HUES48 (cell line): ENCODE data around the gene DMD.
"Not testable (repeated sequence)": the region's sequence is repeated elsewhere in the genome, so short reads cannot be mapped to it uniquely, and the experiment has no call there.

Source experiments
- H3K27ac ChIP-seq: one replicate; pipeline ENCODE4 v1.7.0; 2013; ENCODE audit warnings: low read depth, low read length, inconsistent platforms
- H3K27me3 ChIP-seq: 2 replicates; pipeline ENCODE4 v1.6.1; 2013; ENCODE audit warnings: mild to moderate bottlenecking, low read length; ENCODE audit not compliant: control insufficient read depth, insufficient read depth
- H3K36me3 ChIP-seq: 2 replicates; pipeline ENCODE4 v1.6.1; 2013; ENCODE audit warnings: low read length; ENCODE audit not compliant: control insufficient read depth, insufficient read depth
- H3K4me1 ChIP-seq: 2 replicates; pipeline ENCODE4 v1.6.1; 2013; ENCODE audit warnings: mild to moderate bottlenecking, low read length; ENCODE audit not compliant: control insufficient read depth, insufficient read depth
- H3K4me3 ChIP-seq: 2 replicates; pipeline ENCODE4 v1.5.1; 2013; ENCODE audit warnings: mild to moderate bottlenecking, low read depth, low read length
- H3K9ac ChIP-seq: 2 replicates; pipeline ENCODE4 v1.6.1; 2013; ENCODE audit warnings: mild to moderate bottlenecking, low read depth, low read length, moderate library complexity
- H3K9me3 ChIP-seq: 2 replicates; pipeline ENCODE4 v1.6.1; 2013; ENCODE audit warnings: low read length; ENCODE audit not compliant: control insufficient read depth, insufficient read depth

The DMD gene

GRCh38 chrX:31593353-31593752 is 1618.0 kb downstream of the DMD start:
- no peak overlapping the region for H3K4me3 ChIP-seq

DNA sequence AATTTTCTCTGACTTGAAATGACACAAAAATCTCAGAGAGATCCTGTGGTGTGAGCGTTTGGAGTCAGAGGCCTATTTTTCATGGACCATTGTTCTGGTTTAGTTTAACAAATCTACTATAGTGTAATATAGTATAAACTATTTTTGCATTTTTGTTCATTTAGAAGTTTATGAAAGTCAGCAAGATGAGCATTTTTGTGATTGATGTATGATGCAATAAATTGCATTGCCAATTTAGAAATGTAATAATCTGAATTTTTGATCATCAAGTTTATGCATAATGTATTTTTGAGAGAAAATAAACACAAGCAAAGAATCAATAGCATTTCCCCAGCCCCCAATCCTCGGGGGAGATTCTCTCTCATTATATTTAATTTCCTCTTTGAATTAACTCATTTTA is 1620.0 kb downstream of the DMD start:
- no peak overlapping the region for H3K27ac ChIP-seq
- H3K9me3 ChIP-seq: no peaks in the 10 kb centered on the region
- H3K4me3 ChIP-seq: no peak overlapping the region
- H3K36me3 ChIP-seq: no peaks in the 10 kb centered on the region
- H3K9ac ChIP-seq: no peak overlapping the region
- peaks cover 8% of the 10 kb centered on the region; the same call in 1 of the 2 replicates for H3K4me1 ChIP-seq
- no peaks in the 10 kb centered on the region for H3K27me3 ChIP-seq

More at GRCh38 chrX:31593353-31593752, 1618.0 kb downstream of the DMD start:
- no peak overlapping the region for H3K9ac ChIP-seq
- no peaks in the 10 kb centered on the region for H3K36me3 ChIP-seq
- no peaks in the 10 kb centered on the region for H3K9me3 ChIP-seq
- H3K4me1 ChIP-seq: peaks cover 8% of the 10 kb centered on the region; the same call in 1 of the 2 replicates
- no peak overlapping the region for H3K27ac ChIP-seq
- H3K27me3 ChIP-seq: no peaks in the 10 kb centered on the region

DNA sequence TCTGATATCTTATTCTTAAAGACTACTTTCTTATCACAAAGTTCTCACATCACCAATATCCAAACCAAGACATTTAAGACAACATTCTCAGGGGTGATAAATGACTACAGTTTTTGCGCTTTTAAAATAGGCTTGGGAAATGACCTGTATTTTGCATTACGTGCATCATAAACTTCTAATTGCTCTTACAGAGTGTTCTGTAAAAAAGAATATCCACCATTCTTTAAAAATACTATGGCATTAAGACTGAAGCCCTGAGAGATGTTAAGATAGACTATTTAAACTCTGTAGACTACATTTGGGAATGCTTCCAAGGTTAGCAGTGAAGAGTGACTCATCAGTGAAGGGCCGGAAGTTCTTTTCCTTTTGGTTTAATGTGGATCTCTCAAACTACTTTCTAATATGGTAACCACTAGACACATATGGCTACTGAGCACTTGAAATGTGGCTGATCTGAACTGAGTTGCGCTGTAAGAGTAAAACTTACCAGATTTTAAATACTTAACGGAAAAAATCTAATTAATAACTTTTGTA is 1620.7 kb downstream of the DMD start:
- Histone ChIP-seq H3K27ac (no peak overlapping the region), H3K4me1 (peaks cover 9% of the 10 kb centered on the region; the same call in 1 of the 2 replicates), H3K27me3 (no peaks in the 10 kb centered on the region), H3K4me3 (no peak overlapping the region), H3K9me3 (no peaks in the 10 kb centered on the region), H3K36me3 (no peaks in the 10 kb centered on the region), H3K9ac (no peak overlapping the region)

GRCh38 chrX:31589503-31589902 is 1621.8 kb downstream of the DMD start:
- no peaks in the 10 kb centered on the region for H3K36me3 ChIP-seq
- no peaks in the 10 kb centered on the region for H3K9me3 ChIP-seq
- no peak overlapping the region for H3K4me3 ChIP-seq
- H3K4me1 ChIP-seq: peaks cover 12% of the 10 kb centered on the region; the same call in 1 of the 2 replicates
- H3K9ac ChIP-seq: no peak overlapping the region
- H3K27me3 ChIP-seq: no peaks in the 10 kb centered on the region
- H3K27ac ChIP-seq: no peak overlapping the region

- Histone ChIP-seq H3K4me1 (peaks cover 12% of the 10 kb centered on the region; the same call in 1 of the 2 replicates), H3K4me3 (no peak overlapping the region), H3K27ac (no peak overlapping the region), H3K36me3 (no peaks in the 10 kb centered on the region), H3K9ac (no peak overlapping the region), H3K9me3 (no peaks in the 10 kb centered on the region), H3K27me3 (no peaks in the 10 kb centered on the region)
These were observed 1623.0 kb downstream of the DMD start for GRCh38 chrX:31588355-31588754.

DNA sequence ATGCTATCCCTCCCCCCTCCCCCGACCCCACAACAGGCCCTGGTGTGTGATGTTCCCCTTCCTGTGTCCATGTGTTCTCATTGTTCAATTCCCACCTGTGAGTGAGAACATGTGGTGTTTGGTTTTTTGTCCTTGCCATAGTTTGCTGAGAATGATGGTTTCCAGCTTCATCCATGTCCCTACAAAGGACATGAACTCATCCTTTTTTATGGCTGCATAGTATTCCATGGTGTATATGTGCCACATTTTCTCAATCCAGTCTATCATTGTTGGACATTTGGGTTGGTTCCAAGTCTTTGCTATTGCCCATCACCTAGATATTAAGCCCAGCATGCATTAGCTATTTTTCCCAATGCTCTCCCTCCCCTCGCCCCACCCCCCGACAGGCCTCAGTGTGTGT is 1627.5 kb downstream of the DMD start:
- H3K36me3 ChIP-seq, H3K27me3 ChIP-seq, H3K27ac ChIP-seq, H3K4me3 ChIP-seq, H3K9me3 ChIP-seq, H3K9ac ChIP-seq: not testable (repeated sequence)
- H3K4me1 ChIP-seq: peaks cover 22% of the 10 kb centered on the region

DNA sequence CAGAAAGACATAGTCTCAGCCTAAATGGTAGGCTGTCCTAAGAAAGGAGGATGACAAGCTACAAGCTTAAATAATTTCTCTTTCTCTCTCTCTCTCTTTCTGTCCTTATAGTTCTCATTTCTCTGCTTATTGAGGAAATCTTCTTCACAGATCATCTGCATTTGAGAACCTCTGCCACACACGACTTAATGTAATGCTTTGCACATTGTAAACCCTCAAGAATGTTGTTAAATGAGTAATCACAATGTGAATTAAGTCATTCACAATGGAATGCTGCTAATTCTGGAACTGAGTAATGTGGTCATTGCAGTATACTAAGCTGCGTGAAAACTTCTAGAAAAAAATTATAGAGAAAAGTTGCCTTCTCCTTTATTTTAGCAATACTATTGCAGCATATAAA is 1630.6 kb downstream of the DMD start:
- Histone ChIP-seq H3K4me1 (peaks cover 19% of the 10 kb centered on the region), H3K27me3 (no peaks in the 10 kb centered on the region), H3K9ac (no peak overlapping the region), H3K4me3 (no peak overlapping the region; the same call in 1 of the 2 replicates), H3K36me3 (no peaks in the 10 kb centered on the region), H3K27ac (peak overlapping the region; percentile 52), H3K9me3 (no peaks in the 10 kb centered on the region)

- Histone ChIP-seq H3K27me3 (no peaks in the 10 kb centered on the region), H3K4me3 (no peak overlapping the region), H3K4me1 (peaks cover 15% of the 10 kb centered on the region), H3K9me3 (no peaks in the 10 kb centered on the region), H3K36me3 (no peaks in the 10 kb centered on the region), H3K9ac (no peak overlapping the region), H3K27ac (peak overlapping the region; percentile 52)
These were observed 1631.1 kb downstream of the DMD start for GRCh38 chrX:31580227-31580626.

- peaks cover 20% of the 10 kb centered on the region for H3K4me1 ChIP-seq
- H3K27ac ChIP-seq: no peak overlapping the region
- H3K9me3 ChIP-seq: no peaks in the 10 kb centered on the region
- no peaks in the 10 kb centered on the region for H3K27me3 ChIP-seq
- H3K36me3 ChIP-seq: no peaks in the 10 kb centered on the region
- H3K9ac ChIP-seq: no peak overlapping the region
- no peak overlapping the region for H3K4me3 ChIP-seq
These were observed 1639.0 kb downstream of the DMD start for GRCh38 chrX:31572360-31572759.

- Histone ChIP-seq H3K4me1 (peaks cover 20% of the 10 kb centered on the region), H3K27ac (no peak overlapping the region), H3K9me3 (no peaks in the 10 kb centered on the region), H3K27me3 (no peaks in the 10 kb centered on the region), H3K4me3 (no peak overlapping the region), H3K9ac (no peak overlapping the region), H3K36me3 (no peaks in the 10 kb centered on the region)
These were observed 1640.7 kb downstream of the DMD start for GRCh38 chrX:31570658-31571057.

GRCh38 chrX:31563792-31564191 is 1647.6 kb downstream of the DMD start:
- Histone ChIP-seq H3K9ac (no peak overlapping the region), H3K4me3 (no peak overlapping the region), H3K36me3 (no peaks in the 10 kb centered on the region), H3K4me1 (no peaks in the 10 kb centered on the region), H3K27ac (no peak overlapping the region), H3K9me3 (no peaks in the 10 kb centered on the region), H3K27me3 (no peaks in the 10 kb centered on the region)
